Heart left ventricle (tissue), 16 donors: ENCODE data around the gene NPHP4. TPM values are rescaled to one million over a fixed set of nuclear protein-coding genes. Genes with fewer than 3 reads are reported as not detected.

ENCODE experiments used
- ATAC-seq, 4 donors: fragments of 200-7000 bp; cut with Tn5 transposase; one replicate each; pipeline ENCODE4 v1.9.1; 2020 to 2022; ENCODE audit warnings: moderate library complexity in 4 of 4, mild to moderate bottlenecking in 3 of 4, moderate number of reproducible peaks in 1 of 4
- DNase-seq, 5 donors: peaks; one replicate each; pipeline ENCODE4 v3.0.0-alpha.2; 2020
- H3K27ac ChIP-seq, 12 donors: fragments of 200-600 bp; sonication (generic) in 4 of 12; one replicate each; pipeline versions ENCODE4 v1.5.0 to v1.8.0; 2016 to 2022; ENCODE audit warnings: mild to moderate bottlenecking in 2 of 12
- H3K27me3 ChIP-seq, 9 donors: fragments of 200-600 bp; sonication (generic) in 2 of 9; one replicate each; pipeline versions ENCODE4 v1.5.1 to v1.8.0; 2016 to 2022; ENCODE audit warnings: mild to moderate bottlenecking in 3 of 9
- H3K36me3 ChIP-seq, 9 donors: fragments of 200-600 bp; sonication (generic) in 2 of 9; one replicate each; pipeline versions ENCODE4 v1.5.0 to v1.8.0; 2018 to 2022; ENCODE audit warnings: mild to moderate bottlenecking in 2 of 9
- H3K4me1 ChIP-seq, 12 donors: fragments of 200-600 bp; sonication (generic) in 4 of 12; one replicate each; pipeline versions ENCODE4 v1.5.0 to v1.8.0; 2016 to 2022; ENCODE audit warnings: mild to moderate bottlenecking in 3 of 12
- H3K4me3 ChIP-seq, 12 donors: fragments of 200-600 bp; sonication (generic) in 4 of 12; one replicate each; pipeline versions ENCODE4 v1.5.0 to v1.8.0; 2017 to 2022; ENCODE audit warnings: mild to moderate bottlenecking in 9 of 12, moderate library complexity in 4 of 12
- H3K9me3 ChIP-seq, 12 donors: fragments of 200-600 bp; sonication (generic) in 4 of 12; one replicate each; pipeline versions ENCODE4 v1.5.0 to v1.8.0; 2016 to 2022; ENCODE audit warnings: mild to moderate bottlenecking in 1 of 12
- CTCF ChIP-seq, 12 donors: fragments of 200-600 bp; sonication (generic) in 4 of 12; IDR thresholded peaks; one replicate each; pipeline versions ENCODE4 v1.5.0 to v1.8.0; 2018 to 2022; ENCODE audit warnings: antibody characterized with exemption in 12 of 12, mild to moderate bottlenecking in 5 of 12
- POLR2A ChIP-seq, 2 donors: fragments of 450-650 bp; IDR thresholded peaks; one replicate each; pipeline ENCODE4 v1.6.1; 2017; ENCODE audit warnings: antibody characterized with exemption in 2 of 2, mild to moderate bottlenecking in 2 of 2, moderate library complexity in 2 of 2
- WGBS, 4 donors: extraction: QIAGEN DNeasy Blood & Tissue Kit in 2 of 4; methylation state at CpG; one replicate each; pipeline versions ENCODE4 v1.1.5 to v1.1.7; 2013 to 2018; 5-methylcytosine and 5-hydroxymethylcytosine counted together
- intact Hi-C, 10 donors: fragments of 100-400 bp; cut with DNase I; formaldehyde crosslinking; loops; one replicate each; pipeline versions ENCODE4 v1.11.1 to v1.14.2; 2022
- polyA plus RNA-seq, 2 donors: library from polyadenylated mRNA; stranded (reverse); fragments of 200-250 nt; gene quantifications; one replicate each; pipeline ENCODE4 v1.2.3, GENCODE V29; 2013
- total RNA-seq, 9 donors: library from RNA; depleted of rRNA in 2 of 9; stranded (reverse); fragments of >200 nt in 2 of 9; fragmentation: NEBNext Ultra II Directional in 3 of 9; extraction: Animal tissue kit (Norgen Biotek cat#: 25700) in 3 of 9; gene quantifications; one replicate each; pipeline versions ENCODE4 v1.1.0 to v1.2.4, GENCODE V29; 2016 to 2023
- donor health status: ischemic (EF 13 %, LVEDD 7.1; RV severe dilation, severe dysfunction).
- donor health status: healthy with polysubstance abuse.
- donor health status: DM: no; HTN: yes; CAD: no.
- donor health status: DM: no; HTN: no; CAD: no.
- donor health status: ischemic (EF 25% LVEDD 6.9; RV normal size, moderate dysfunction).
- donor health status: ischemic (EF 25% LVEDD 5.7; RV mildly dilated, moderate dysfunction).
- donor health status: healthy.
- donor health status: DM: yes; HTN: yes; CAD: no.
- donor health status: ischemic (EF 35%, LVEDD 5.7; RV mildly dilated, moderate dysfunction).
- donor health status: nonischemic (EF 11% LVEDD 7.7; RV severe dilation, severe dysfunction).
- donor health status: DM: yes; HTN: yes; CAD: no.
- donor health status: PGD.
- donor health status: ischemic (EF 29% LVEDD 5.4; RV normal size, mild dysfunction).
- donor health status: nonischemic (EF 23%, LVEDD 6.1; RV moderate dilation, normal function).

NPHP4 gene
- total and polyA plus RNA-seq, 11 donors = 2.1 to 6.3 (median 3.1) TPM

GRCh38 chr1:5844442-5844841 is 147.8 kb downstream of the NPHP4 start:
- Histone ChIP-seq H3K4me3 (no peak overlapping the region), H3K36me3 (no peaks in the 10 kb centered on the region), H3K27me3 (peaks cover 0 to 42% (median 9%) of the 10 kb centered on the region in 9 donors), H3K4me1 (no peaks in the 10 kb centered on the region), H3K27ac (no peak overlapping the region), H3K9me3 (no peaks in the 10 kb centered on the region)
- DNase-seq (no peak), ATAC-seq (no peak)
- 76 to 82% (median 78%) methylated on average over 14 of the region's 14 CpGs for WGBS, 4 donors
- intact Hi-C loops = no loop called here
- no peak for TF ChIP-seq CTCF (IDR thresholded peaks at IDR 0.05)
- TF ChIP-seq POLR2A (IDR thresholded peaks at IDR 0.05) = no peak

GRCh38 chr1:5843521-5844096 is 148.6 kb downstream of the NPHP4 start:
- peaks cover 0 to 42% (median 9%) of the 10 kb centered on the region in 9 donors for H3K27me3 ChIP-seq

GRCh38 chr1:5842679-5843078 is 149.5 kb downstream of the NPHP4 start:
- no peaks in the 10 kb centered on the region for H3K36me3 ChIP-seq
- no peak overlapping the region for H3K27ac ChIP-seq
- no peak for ATAC-seq
- no peaks in the 10 kb centered on the region for H3K9me3 ChIP-seq
- no peak for DNase-seq
- 79 to 86% (median 83%) methylated on average over 9 to 13 of the region's 13 CpGs for WGBS, 4 donors
- TF ChIP-seq CTCF (IDR thresholded peaks at IDR 0.05) = no peak
- H3K27me3 ChIP-seq = peaks cover 0 to 46% (median 9%) of the 10 kb centered on the region in 9 donors
- intact Hi-C loops = no loop called here
- H3K4me3 ChIP-seq = no peak overlapping the region
- H3K4me1 ChIP-seq = no peaks in the 10 kb centered on the region

More at GRCh38 chr1:5843521-5844096, 148.6 kb downstream of the NPHP4 start:
- Histone ChIP-seq H3K4me3 (no peak overlapping the region), H3K4me1 (no peaks in the 10 kb centered on the region), H3K36me3 (no peaks in the 10 kb centered on the region), H3K27ac (no peak overlapping the region), H3K9me3 (no peaks in the 10 kb centered on the region)
- ATAC-seq (no peak), DNase-seq (no peak)
- intact Hi-C loops = no loop called here
- TF ChIP-seq CTCF (IDR thresholded peaks at IDR 0.05) (no peak), POLR2A (IDR thresholded peaks at IDR 0.05) (no peak)
- 56 to 72% (median 67%) methylated on average over 10 to 13 of the region's 13 CpGs for WGBS, 4 donors

GRCh38 chr1:5840551-5841001 is 151.6 kb downstream of the NPHP4 start:
- H3K4me3 ChIP-seq = no peak overlapping the region
- H3K27me3 ChIP-seq = peaks cover 0 to 55% (median 7%) of the 10 kb centered on the region in 9 donors
- ATAC-seq (no peak), DNase-seq (no peak)
- no peak overlapping the region for H3K27ac ChIP-seq
- H3K36me3 ChIP-seq = no peaks in the 10 kb centered on the region
- no peaks in the 10 kb centered on the region for H3K4me1 ChIP-seq
- TF ChIP-seq CTCF (IDR thresholded peaks at IDR 0.05) (no peak), POLR2A (IDR thresholded peaks at IDR 0.05) (no peak)
- WGBS, 4 donors = 78 to 85% (median 81%) methylated on average over 16 of the region's 16 CpGs
- H3K9me3 ChIP-seq = no peaks in the 10 kb centered on the region
- intact Hi-C loops = no loop called here
